Smooth muscle cell (in vitro differentiated cells): ENCODE data around the gene SIGMAR1. TPM values are rescaled to one million over a fixed set of nuclear protein-coding genes. Genes with fewer than 3 reads are reported as not detected.

ENCODE experiments used
- DNase-seq: peaks from one replicate; lab custom pipeline; 2025; ENCODE audit not compliant: unreplicated experiment; lab: John Stamatoyannopoulos, UW
- H2AFZ ChIP-seq: fragments of 200-600 bp; sonication (generic); 2 replicates; pipeline ENCODE4 v1.6.0; 2016; ENCODE audit warnings: antibody characterized with exemption, low read depth, mild to moderate bottlenecking
- H3F3A ChIP-seq: fragments of 200-600 bp; sonication (generic); 2 replicates; pipeline ENCODE4 v1.6.0; 2017; ENCODE audit warnings: antibody characterized with exemption, low read depth
- H3K27ac ChIP-seq: fragments of 200-600 bp; sonication (generic); 2 replicates; pipeline ENCODE4 v1.5.1; 2016; ENCODE audit warnings: low read depth, mild to moderate bottlenecking
- H3K27me3 ChIP-seq: fragments of 200-600 bp; sonication (generic); 2 replicates; pipeline ENCODE4 v1.6.1; 2016; ENCODE audit warnings: low read depth, mild to moderate bottlenecking
- H3K36me3 ChIP-seq: fragments of 200-600 bp; sonication (generic); 2 replicates; pipeline ENCODE4 v1.5.1; 2016; ENCODE audit warnings: low read depth
- H3K4me1 ChIP-seq: fragments of 200-600 bp; sonication (generic); 2 replicates; pipeline ENCODE4 v1.5.1; 2016; ENCODE audit warnings: low read depth
- H3K4me2 ChIP-seq: fragments of 200-600 bp; sonication (generic); 2 replicates; pipeline ENCODE4 v1.6.0; 2016; ENCODE audit warnings: mild to moderate bottlenecking
- H3K4me3 ChIP-seq: fragments of 200-600 bp; sonication (generic); 2 replicates; pipeline ENCODE4 v1.5.1; 2016; ENCODE audit warnings: mild to moderate bottlenecking
- H3K79me2 ChIP-seq: fragments of 200-600 bp; sonication (generic); 2 replicates; pipeline ENCODE4 v1.6.0; 2016; ENCODE audit warnings: low read depth, mild to moderate bottlenecking
- H3K9ac ChIP-seq: fragments of 200-600 bp; sonication (generic); 2 replicates; pipeline ENCODE4 v1.6.0; 2016; ENCODE audit warnings: low read depth
- H3K9me3 ChIP-seq: fragments of 200-600 bp; sonication (generic); replicated peaks from 2 replicates; pipeline ENCODE4 v1.5.1; 2016; ENCODE audit warnings: low read depth
- H4K20me1 ChIP-seq: fragments of 200-600 bp; sonication (generic); 2 replicates; pipeline ENCODE4 v1.6.0; 2016; ENCODE audit warnings: low read depth
- CTCF ChIP-seq: fragments of 200-600 bp; sonication (generic); IDR thresholded peaks from 2 replicates; pipeline ENCODE4 v1.5.1; 2017; ENCODE audit warnings: borderline replicate concordance, mild to moderate bottlenecking, antibody characterized with exemption; ENCODE audit not compliant: insufficient read depth, poor library complexity, severe bottlenecking
- WGBS: methylation state at CpG from one replicate; pipeline ENCODE4 v1.1.7; 2016; ENCODE audit warnings: low lambda C conversion rate; 5-methylcytosine and 5-hydroxymethylcytosine counted together
- polyA plus RNA-seq: library from polyadenylated mRNA; unstranded; fragments of >200 nt; fragmentation: Nextera tagmentation; extraction: Ambion mirVana; gene quantifications from 2 replicates; pipeline ENCODE4 v1.2.1, GENCODE V29; 2016
- total RNA-seq: library from RNA; depleted of rRNA; stranded (reverse); fragments of >200 nt; gene quantifications from 2 replicates; pipeline ENCODE4 v1.2.3, GENCODE V29; 2014

SIGMAR1 gene
- total and polyA plus RNA-seq, 2 experiments from 2014 or later, result 105 to 192 TPM

GRCh38 chr9:34592895-34593601 lies 44.5 kb downstream of the SIGMAR1 start:
- no peak overlapping the region for H3K4me3 ChIP-seq
- TF ChIP-seq CTCF, result no peak
- H3F3A ChIP-seq, result no peaks in the 10 kb centered on the region
- H3K27ac ChIP-seq, result no peak overlapping the region
- DNase-seq, result no peak
- peaks cover 9% of the 10 kb centered on the region for H3K4me1 ChIP-seq
- H3K79me2 ChIP-seq, result peaks cover 5% of the 10 kb centered on the region
- no peaks in the 10 kb centered on the region for H3K36me3 ChIP-seq
- WGBS, result 28% methylated on average over 18 of the region's 26 CpGs
- no peaks in the 10 kb centered on the region for H3K9me3 ChIP-seq
- H2AFZ ChIP-seq, result no peak overlapping the region
- H4K20me1 ChIP-seq, result no peaks in the 10 kb centered on the region
- H3K9ac ChIP-seq, result no peak overlapping the region
- peaks cover 31% of the 10 kb centered on the region for H3K27me3 ChIP-seq
- H3K4me2 ChIP-seq, result no peak overlapping the region

DNA sequence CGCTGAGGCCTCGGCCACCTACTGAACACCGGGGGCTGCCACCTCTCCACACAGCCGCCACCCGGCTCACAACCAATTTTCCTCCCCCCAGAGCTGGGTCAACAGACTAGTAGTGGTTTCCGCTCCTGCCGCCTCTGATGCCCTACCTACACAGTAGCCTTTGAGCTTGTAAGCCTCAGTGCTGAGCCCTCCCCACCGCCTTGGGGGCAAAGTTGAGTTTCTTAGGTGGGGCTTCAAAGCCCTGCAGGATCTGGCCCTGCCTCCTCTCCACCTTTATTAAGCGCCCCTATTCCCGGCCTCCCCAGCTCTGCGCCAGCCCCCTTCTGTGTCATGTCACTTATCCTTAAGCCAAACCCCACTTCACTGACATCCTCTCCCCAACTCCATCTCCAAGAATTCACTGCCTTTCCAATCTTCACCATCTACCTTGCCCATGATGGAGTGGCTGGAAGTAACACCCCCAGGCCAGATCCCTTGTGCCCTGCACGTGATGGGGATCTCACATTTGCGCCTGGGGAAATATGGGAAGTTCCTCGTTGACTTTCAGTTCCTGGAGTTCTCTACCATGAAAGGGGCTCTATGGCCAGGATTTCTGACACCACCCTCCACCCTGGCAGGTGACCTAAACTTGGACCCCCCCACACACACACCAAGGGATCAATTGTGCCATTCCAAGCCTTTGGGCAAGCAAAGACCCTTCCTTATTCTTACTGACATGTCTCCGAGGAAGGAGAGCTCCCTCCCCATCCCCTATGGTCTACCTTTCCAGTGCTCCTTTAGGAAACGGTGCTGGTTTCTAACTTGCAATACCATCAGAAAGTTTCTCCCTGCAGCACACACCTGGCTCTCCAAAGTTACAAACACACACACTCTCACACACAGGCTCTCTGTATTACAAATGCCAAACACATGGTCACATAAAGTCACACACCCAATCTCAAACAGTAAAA lies 45.4 kb downstream of the SIGMAR1 start:
- TF ChIP-seq CTCF, result no peak
- Histone ChIP-seq H3K36me3 (no peaks in the 10 kb centered on the region), H3K27ac (no peak overlapping the region), H3K9ac (no peak overlapping the region), H2AFZ (no peak overlapping the region), H3K27me3 (peaks cover 31% of the 10 kb centered on the region), H3F3A (peaks cover 4% of the 10 kb centered on the region), H3K9me3 (no peaks in the 10 kb centered on the region), H3K4me3 (no peak overlapping the region), H3K4me1 (peaks cover 13% of the 10 kb centered on the region), H4K20me1 (no peaks in the 10 kb centered on the region), H3K79me2 (peaks cover 13% of the 10 kb centered on the region), H3K4me2 (no peak overlapping the region)
- 33% methylated on average over 16 of the region's 16 CpGs for WGBS
- no peak for DNase-seq

GRCh38 chr9:34591248-34591916 lies 46.2 kb downstream of the SIGMAR1 start:
- Histone ChIP-seq H3K9me3 (no peaks in the 10 kb centered on the region), H4K20me1 (no peaks in the 10 kb centered on the region), H3K27me3 (peaks cover 31% of the 10 kb centered on the region), H3K4me2 (peak overlapping the region; percentile 92), H2AFZ (no peak overlapping the region), H3K9ac (no peak overlapping the region), H3F3A (peaks cover 7% of the 10 kb centered on the region), H3K36me3 (no peaks in the 10 kb centered on the region), H3K27ac (no peak overlapping the region), H3K4me3 (peak overlapping the region; percentile 2), H3K79me2 (peaks cover 21% of the 10 kb centered on the region), H3K4me1 (peaks cover 13% of the 10 kb centered on the region)
- TF ChIP-seq CTCF, result peak; percentile 91
- DNase-seq, result peak; percentile 78
- 5% methylated on average over 47 of the region's 60 CpGs for WGBS
